ENCODE results near the gene PLCB1.
A peak's percentile ranks its signal among the peaks of the same experiment; 100 is the strongest.

The PLCB1 gene

DNA sequence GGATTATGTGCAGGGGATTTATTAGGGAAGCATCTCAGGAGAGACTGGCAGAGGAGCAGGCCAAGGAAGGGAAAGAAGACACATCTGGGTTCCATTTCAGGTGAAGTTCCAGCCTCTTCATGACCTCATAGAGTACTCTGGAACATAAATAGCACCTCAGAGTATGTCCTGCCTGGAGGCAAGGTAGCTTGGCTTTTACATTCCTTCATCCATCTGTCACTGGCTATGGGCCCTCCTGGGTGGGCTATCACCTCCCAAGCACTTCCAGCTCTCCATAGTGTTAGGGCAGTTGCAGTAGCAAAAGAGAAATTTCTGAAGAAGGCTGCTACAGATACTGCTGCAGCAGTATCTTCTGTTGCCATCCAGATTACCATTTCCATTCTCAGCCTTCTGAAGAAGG lies 116.0 kb downstream of the PLCB1 start:
- Histone ChIP-seq H2AFZ (ENCODE audit: low read length) (no peak overlapping the region), H3K4me2 (ENCODE audit: insufficient read depth, low read length, poor library complexity, severe bottlenecking) (no peak overlapping the region), H4K8ac (ENCODE audit: low read depth, low read length) (no peak overlapping the region), H3K23ac (ENCODE audit: low read depth, low read length, poor library complexity) (no peak overlapping the region), H2BK120ac (ENCODE audit: low read depth, low read length) (no peak overlapping the region), H3K9me3 (replicated peaks in 1 of 2; ENCODE audit: control insufficient read depth in 2 of 2, insufficient read depth in 1 of 2, low read depth in 1 of 2, low read length in 2 of 2) (no peaks in the 10 kb centered on the region), H2BK12ac (ENCODE audit: low read length) (no peak overlapping the region), H3K18ac (ENCODE audit: low read length) (peak overlapping the region; percentile 4), H2BK5ac (ENCODE audit: low read length) (no peak overlapping the region), H3K36me3 (replicated peaks in 1 of 2; ENCODE audit: control insufficient read depth in 2 of 2, insufficient read depth in 2 of 2, low read length in 2 of 2) (no peaks in the 10 kb centered on the region), H3K79me1 (ENCODE audit: low read depth, low read length) (no peaks in the 10 kb centered on the region), H3K27me3 (ENCODE audit: control insufficient read depth in 3 of 3, insufficient read depth in 3 of 3, low read depth in 1 of 3, low read length in 3 of 3) (no peaks in the 10 kb centered on the region), H4K91ac (ENCODE audit: low read depth, low read length, poor library complexity) (no peak overlapping the region), H3K4ac (ENCODE audit: low read length) (no peak overlapping the region), H2AK5ac (ENCODE audit: low read depth, low read length) (no peak overlapping the region), H3K4me1 (ENCODE audit: control insufficient read depth in 2 of 2, insufficient read depth in 1 of 2, low read depth in 1 of 2, low read length in 2 of 2) (peaks cover 0 to 4% of the 10 kb centered on the region in 2 donors), H3K14ac (ENCODE audit: low read length) (no peak overlapping the region), H3K9ac (ENCODE audit: low read depth, low read length, poor library complexity) (no peak overlapping the region), H3K27ac (replicated peaks; ENCODE audit: low read length) (no peak overlapping the region), H2BK15ac (ENCODE audit: low read length) (no peak overlapping the region), H3K4me3 (ENCODE audit: low read length in 2 of 2) (no peak overlapping the region)
- DNase-seq (ENCODE audit: low spot score): no peak

DNA sequence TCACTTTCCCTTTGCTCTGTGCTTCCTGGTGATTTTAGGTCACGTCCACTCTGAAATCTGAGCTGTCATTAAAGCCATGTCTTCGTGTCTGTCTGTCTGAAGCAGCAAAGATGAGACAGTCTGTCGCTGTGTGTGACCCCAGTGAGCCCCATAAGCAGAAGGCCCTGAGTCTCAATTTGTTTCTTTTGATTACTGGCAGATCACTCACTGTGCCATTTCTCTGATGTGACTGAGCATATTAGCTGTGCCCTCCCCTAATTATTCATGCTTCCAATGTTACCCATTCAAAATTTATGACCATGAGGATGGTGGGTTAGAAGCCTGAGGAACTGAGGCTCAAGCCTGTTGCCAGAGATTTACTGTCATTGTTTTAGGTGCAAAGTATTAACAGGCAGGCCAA lies 117.6 kb downstream of the PLCB1 start:
- Histone ChIP-seq H3K23ac (ENCODE audit: low read depth, low read length, poor library complexity) (no peak overlapping the region), H2AK5ac (ENCODE audit: low read depth, low read length) (no peak overlapping the region), H2BK5ac (ENCODE audit: low read length) (no peak overlapping the region), H3K27me3 (ENCODE audit: control insufficient read depth in 3 of 3, insufficient read depth in 3 of 3, low read depth in 1 of 3, low read length in 3 of 3) (no peaks in the 10 kb centered on the region), H3K4me2 (ENCODE audit: insufficient read depth, low read length, poor library complexity, severe bottlenecking) (no peak overlapping the region), H3K36me3 (replicated peaks in 1 of 2; ENCODE audit: control insufficient read depth in 2 of 2, insufficient read depth in 2 of 2, low read length in 2 of 2) (no peaks in the 10 kb centered on the region), H3K4ac (ENCODE audit: low read length) (no peak overlapping the region), H3K79me1 (ENCODE audit: low read depth, low read length) (no peaks in the 10 kb centered on the region), H2BK15ac (ENCODE audit: low read length) (no peak overlapping the region), H4K91ac (ENCODE audit: low read depth, low read length, poor library complexity) (no peak overlapping the region), H3K18ac (ENCODE audit: low read length) (no peak overlapping the region), H3K14ac (ENCODE audit: low read length) (no peak overlapping the region), H2BK120ac (ENCODE audit: low read depth, low read length) (no peak overlapping the region), H4K8ac (ENCODE audit: low read depth, low read length) (no peak overlapping the region), H3K4me1 (ENCODE audit: control insufficient read depth in 2 of 2, insufficient read depth in 1 of 2, low read depth in 1 of 2, low read length in 2 of 2) (peaks cover 0 to 4% of the 10 kb centered on the region in 2 donors), H2AFZ (ENCODE audit: low read length) (no peak overlapping the region), H3K9ac (ENCODE audit: low read depth, low read length, poor library complexity) (no peak overlapping the region), H3K27ac (replicated peaks; ENCODE audit: low read length) (no peak overlapping the region), H3K4me3 (ENCODE audit: low read length in 2 of 2) (no peak overlapping the region), H3K9me3 (replicated peaks in 1 of 2; ENCODE audit: control insufficient read depth in 2 of 2, insufficient read depth in 1 of 2, low read depth in 1 of 2, low read length in 2 of 2) (no peaks in the 10 kb centered on the region), H2BK12ac (ENCODE audit: low read length) (no peak overlapping the region)
- WGBS, 2 donors (ENCODE audit: extremely low coverage in 2 of 2, insufficient read length in 2 of 2, insufficient replicate concordance in 1 of 2): no CpG with 5 or more reads among the region's 3 CpGs
- DNase-seq (ENCODE audit: low spot score): no peak

DNA sequence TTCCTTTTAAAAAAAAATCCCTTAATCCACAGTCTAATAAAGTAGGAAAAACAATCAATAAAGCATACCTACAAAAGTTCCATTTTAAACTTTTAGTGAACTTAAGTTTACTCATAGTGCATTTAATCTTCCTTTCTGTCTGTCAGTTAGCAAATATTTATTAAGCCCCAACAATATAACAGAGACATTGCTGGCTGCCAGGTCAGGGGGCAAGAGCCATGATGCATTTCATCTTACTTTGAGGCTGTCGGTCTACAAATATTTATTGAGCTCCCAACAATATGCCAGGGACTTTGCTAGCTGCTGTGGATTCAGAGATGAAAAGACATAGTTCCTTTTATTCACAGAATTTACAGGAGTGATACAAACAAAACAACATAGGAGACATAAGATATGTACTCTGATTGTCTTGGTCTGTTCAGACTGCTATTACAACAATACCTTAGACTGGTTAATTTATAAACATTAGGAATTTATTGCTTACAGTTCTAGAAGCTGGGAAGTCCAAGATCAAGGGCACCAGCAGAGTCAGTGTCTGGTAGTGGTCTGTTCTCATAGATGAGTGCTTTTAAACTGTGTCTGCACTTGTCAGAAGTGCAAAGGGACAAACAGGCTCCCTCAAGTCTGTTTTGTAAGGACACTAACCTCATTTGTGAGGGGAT lies 118.6 kb downstream of the PLCB1 start:
- H4K8ac ChIP-seq (ENCODE audit: low read depth, low read length): no peak overlapping the region
- no peak overlapping the region for H3K27ac ChIP-seq (replicated peaks; ENCODE audit: low read length)
- H2AFZ ChIP-seq (ENCODE audit: low read length): no peak overlapping the region
- H3K4me2 ChIP-seq (ENCODE audit: insufficient read depth, low read length, poor library complexity, severe bottlenecking): no peak overlapping the region
- no peak overlapping the region for H3K4me3 ChIP-seq (ENCODE audit: low read length in 2 of 2)
- H3K9ac ChIP-seq (ENCODE audit: low read depth, low read length, poor library complexity): no peak overlapping the region
- H3K36me3 ChIP-seq (replicated peaks in 1 of 2; ENCODE audit: control insufficient read depth in 2 of 2, insufficient read depth in 2 of 2, low read length in 2 of 2): no peaks in the 10 kb centered on the region
- H3K27me3 ChIP-seq (ENCODE audit: control insufficient read depth in 3 of 3, insufficient read depth in 3 of 3, low read depth in 1 of 3, low read length in 3 of 3): no peaks in the 10 kb centered on the region
- no peak overlapping the region for H3K14ac ChIP-seq (ENCODE audit: low read length)
- no peak overlapping the region for H3K23ac ChIP-seq (ENCODE audit: low read depth, low read length, poor library complexity)
- peaks cover 0 to 4% of the 10 kb centered on the region in 2 donors for H3K4me1 ChIP-seq (ENCODE audit: control insufficient read depth in 2 of 2, insufficient read depth in 1 of 2, low read depth in 1 of 2, low read length in 2 of 2)
- no peak overlapping the region for H2BK120ac ChIP-seq (ENCODE audit: low read depth, low read length)
- H3K4ac ChIP-seq (ENCODE audit: low read length): no peak overlapping the region
- no CpG with 5 or more reads among the region's 1 CpG for WGBS, 2 donors (ENCODE audit: extremely low coverage in 2 of 2, insufficient read length in 2 of 2, insufficient replicate concordance in 1 of 2)
- H3K18ac ChIP-seq (ENCODE audit: low read length): no peak overlapping the region
- H2AK5ac ChIP-seq (ENCODE audit: low read depth, low read length): no peak overlapping the region
- DNase-seq (ENCODE audit: low spot score): no peak
- no peaks in the 10 kb centered on the region for H3K79me1 ChIP-seq (ENCODE audit: low read depth, low read length)
- H2BK5ac ChIP-seq (ENCODE audit: low read length): no peak overlapping the region
- H2BK12ac ChIP-seq (ENCODE audit: low read length): no peak overlapping the region
- H2BK15ac ChIP-seq (ENCODE audit: low read length): no peak overlapping the region
- no peaks in the 10 kb centered on the region for H3K9me3 ChIP-seq (replicated peaks in 1 of 2; ENCODE audit: control insufficient read depth in 2 of 2, insufficient read depth in 1 of 2, low read depth in 1 of 2, low read length in 2 of 2)
- no peak overlapping the region for H4K91ac ChIP-seq (ENCODE audit: low read depth, low read length, poor library complexity)

DNA sequence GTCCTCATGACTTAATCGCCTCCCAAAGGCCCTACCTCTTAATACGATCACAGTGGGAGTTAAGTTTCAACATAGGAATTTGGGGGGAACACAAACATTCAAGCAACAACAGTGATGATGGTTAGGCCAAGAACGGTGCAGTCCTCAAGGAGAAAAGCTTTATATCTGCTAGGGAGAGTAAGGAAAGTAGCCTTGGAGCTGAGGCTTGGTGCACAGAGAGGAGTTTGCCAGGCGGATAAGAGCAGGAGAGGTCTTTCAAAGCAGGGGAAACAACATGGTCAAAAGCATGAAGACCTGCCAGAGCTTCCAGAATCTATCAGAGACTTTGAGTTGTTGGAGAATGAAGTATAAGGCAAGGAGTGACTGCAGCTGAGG lies 119.1 kb downstream of the PLCB1 start:
- no peak for DNase-seq (ENCODE audit: low spot score)
- Histone ChIP-seq H3K4me1 (ENCODE audit: control insufficient read depth in 2 of 2, insufficient read depth in 1 of 2, low read depth in 1 of 2, low read length in 2 of 2) (peaks cover 0 to 4% of the 10 kb centered on the region in 2 donors), H3K14ac (ENCODE audit: low read length) (no peak overlapping the region), H2AK5ac (ENCODE audit: low read depth, low read length) (no peak overlapping the region), H3K9ac (ENCODE audit: low read depth, low read length, poor library complexity) (no peak overlapping the region), H3K9me3 (replicated peaks in 1 of 2; ENCODE audit: control insufficient read depth in 2 of 2, insufficient read depth in 1 of 2, low read depth in 1 of 2, low read length in 2 of 2) (no peaks in the 10 kb centered on the region), H3K79me1 (ENCODE audit: low read depth, low read length) (no peaks in the 10 kb centered on the region), H3K4me3 (ENCODE audit: low read length in 2 of 2) (no peak overlapping the region), H4K91ac (ENCODE audit: low read depth, low read length, poor library complexity) (no peak overlapping the region), H2BK12ac (ENCODE audit: low read length) (no peak overlapping the region), H2BK120ac (ENCODE audit: low read depth, low read length) (no peak overlapping the region), H3K27me3 (ENCODE audit: control insufficient read depth in 3 of 3, insufficient read depth in 3 of 3, low read depth in 1 of 3, low read length in 3 of 3) (no peaks in the 10 kb centered on the region), H2BK5ac (ENCODE audit: low read length) (no peak overlapping the region), H3K27ac (replicated peaks; ENCODE audit: low read length) (no peak overlapping the region), H3K36me3 (replicated peaks in 1 of 2; ENCODE audit: control insufficient read depth in 2 of 2, insufficient read depth in 2 of 2, low read length in 2 of 2) (no peaks in the 10 kb centered on the region), H4K8ac (ENCODE audit: low read depth, low read length) (no peak overlapping the region), H2AFZ (ENCODE audit: low read length) (no peak overlapping the region), H3K4me2 (ENCODE audit: insufficient read depth, low read length, poor library complexity, severe bottlenecking) (no peak overlapping the region), H3K23ac (ENCODE audit: low read depth, low read length, poor library complexity) (no peak overlapping the region), H3K18ac (ENCODE audit: low read length) (no peak overlapping the region), H2BK15ac (ENCODE audit: low read length) (no peak overlapping the region), H3K4ac (ENCODE audit: low read length) (no peak overlapping the region)
- WGBS, 2 donors (ENCODE audit: extremely low coverage in 2 of 2, insufficient read length in 2 of 2, insufficient replicate concordance in 1 of 2): no CpG with 5 or more reads among the region's 4 CpGs

All from neuronal stem cell (in vitro differentiated cells).